ENCODE data around the gene GPC3.

DNA sequence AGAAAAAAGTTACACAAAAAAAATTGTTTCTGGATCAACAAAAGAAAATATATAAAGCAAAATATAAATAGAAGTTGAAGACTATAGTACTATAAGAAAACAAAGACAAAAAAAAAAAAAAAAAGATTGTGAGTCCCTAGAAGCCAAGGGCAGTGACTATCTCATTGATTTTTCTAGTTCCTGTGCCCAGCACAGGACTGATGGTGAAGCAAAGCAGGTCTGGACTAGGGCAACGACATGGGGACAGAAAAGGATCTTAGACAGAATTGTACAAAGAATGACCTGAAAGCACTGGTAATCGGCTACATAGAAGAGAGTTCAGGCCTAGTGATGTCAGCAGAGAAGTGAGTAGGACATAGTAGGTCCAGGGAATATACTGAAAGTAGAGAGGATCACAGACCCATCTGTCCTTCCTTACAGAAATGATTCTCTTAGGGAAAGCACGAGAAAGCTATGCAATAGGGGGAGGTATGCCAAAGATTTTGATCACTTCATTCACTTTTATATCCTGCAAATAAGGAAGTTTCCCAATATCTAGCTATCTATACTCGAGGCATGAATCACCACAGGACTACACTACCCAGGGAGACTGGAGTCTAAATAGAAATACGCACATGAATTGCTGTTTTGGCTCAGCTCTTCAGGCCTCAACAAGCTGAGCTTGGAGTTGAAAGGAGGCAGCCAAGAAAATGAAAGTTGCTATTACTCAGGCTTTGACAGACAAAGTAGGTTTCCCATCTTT is 339.2 kb downstream of the GPC3 start:
- TF ChIP-seq, protein P1, sequence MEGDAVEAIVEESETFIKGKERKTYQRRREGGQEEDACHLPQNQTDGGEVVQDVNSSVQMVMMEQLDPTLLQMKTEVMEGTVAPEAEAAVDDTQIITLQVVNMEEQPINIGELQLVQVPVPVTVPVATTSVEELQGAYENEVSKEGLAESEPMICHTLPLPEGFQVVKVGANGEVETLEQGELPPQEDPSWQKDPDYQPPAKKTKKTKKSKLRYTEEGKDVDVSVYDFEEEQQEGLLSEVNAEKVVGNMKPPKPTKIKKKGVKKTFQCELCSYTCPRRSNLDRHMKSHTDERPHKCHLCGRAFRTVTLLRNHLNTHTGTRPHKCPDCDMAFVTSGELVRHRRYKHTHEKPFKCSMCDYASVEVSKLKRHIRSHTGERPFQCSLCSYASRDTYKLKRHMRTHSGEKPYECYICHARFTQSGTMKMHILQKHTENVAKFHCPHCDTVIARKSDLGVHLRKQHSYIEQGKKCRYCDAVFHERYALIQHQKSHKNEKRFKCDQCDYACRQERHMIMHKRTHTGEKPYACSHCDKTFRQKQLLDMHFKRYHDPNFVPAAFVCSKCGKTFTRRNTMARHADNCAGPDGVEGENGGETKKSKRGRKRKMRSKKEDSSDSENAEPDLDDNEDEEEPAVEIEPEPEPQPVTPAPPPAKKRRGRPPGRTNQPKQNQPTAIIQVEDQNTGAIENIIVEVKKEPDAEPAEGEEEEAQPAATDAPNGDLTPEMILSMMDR (IDR thresholded peaks at IDR 0.05) = no peak
- TF ChIP-seq POLR2A (IDR thresholded peaks at IDR 0.05) = no peak

All from suprapubic skin (tissue), 3 donors.